HepG2 (cell line): ENCODE measurements around the gene SMARCB1.

Source experiments
- ATF7-NPFF ChIP-seq: sonication (generic); formaldehyde crosslinking; IDR thresholded peaks from 2 replicates; pipeline ENCODE4 v1.8.1; 2023; ENCODE audit warnings: mild to moderate bottlenecking, low read depth, missing genetic modification reagents, moderate library complexity
- POLR2AphosphoS5 ChIP-seq: IDR thresholded peaks from 2 replicates; pipeline ENCODE4 v1.6.1; 2012; ENCODE audit warnings: low read depth, low read length
- RFX1 ChIP-seq: fragments of 450-650 bp; IDR thresholded peaks from 2 replicates; pipeline ENCODE4 v1.6.1; 2017
- ZNF550 ChIP-seq: sonication (generic); formaldehyde crosslinking; IDR thresholded peaks from 2 replicates; pipeline ENCODE4 v1.4.0; 2020; ENCODE audit warnings: mild to moderate bottlenecking, missing genetic modification reagents, borderline replicate concordance
- ZNF792 ChIP-seq: IDR thresholded peaks from 2 replicates; pipeline ENCODE4 v1.6.1; 2016
- TF ChIP-seq, protein P1 (sequence below): sonication (generic); formaldehyde crosslinking; IDR thresholded peaks from 2 replicates; pipeline ENCODE4 v1.4.0; 2020; ENCODE audit warnings: missing genetic modification reagents
- TF ChIP-seq, protein P2 (sequence below): sonication (generic); formaldehyde crosslinking; IDR thresholded peaks from 2 replicates; pipeline ENCODE4 v1.5.0; 2020; ENCODE audit warnings: mild to moderate bottlenecking, missing genetic modification reagents, moderate library complexity

DNA sequence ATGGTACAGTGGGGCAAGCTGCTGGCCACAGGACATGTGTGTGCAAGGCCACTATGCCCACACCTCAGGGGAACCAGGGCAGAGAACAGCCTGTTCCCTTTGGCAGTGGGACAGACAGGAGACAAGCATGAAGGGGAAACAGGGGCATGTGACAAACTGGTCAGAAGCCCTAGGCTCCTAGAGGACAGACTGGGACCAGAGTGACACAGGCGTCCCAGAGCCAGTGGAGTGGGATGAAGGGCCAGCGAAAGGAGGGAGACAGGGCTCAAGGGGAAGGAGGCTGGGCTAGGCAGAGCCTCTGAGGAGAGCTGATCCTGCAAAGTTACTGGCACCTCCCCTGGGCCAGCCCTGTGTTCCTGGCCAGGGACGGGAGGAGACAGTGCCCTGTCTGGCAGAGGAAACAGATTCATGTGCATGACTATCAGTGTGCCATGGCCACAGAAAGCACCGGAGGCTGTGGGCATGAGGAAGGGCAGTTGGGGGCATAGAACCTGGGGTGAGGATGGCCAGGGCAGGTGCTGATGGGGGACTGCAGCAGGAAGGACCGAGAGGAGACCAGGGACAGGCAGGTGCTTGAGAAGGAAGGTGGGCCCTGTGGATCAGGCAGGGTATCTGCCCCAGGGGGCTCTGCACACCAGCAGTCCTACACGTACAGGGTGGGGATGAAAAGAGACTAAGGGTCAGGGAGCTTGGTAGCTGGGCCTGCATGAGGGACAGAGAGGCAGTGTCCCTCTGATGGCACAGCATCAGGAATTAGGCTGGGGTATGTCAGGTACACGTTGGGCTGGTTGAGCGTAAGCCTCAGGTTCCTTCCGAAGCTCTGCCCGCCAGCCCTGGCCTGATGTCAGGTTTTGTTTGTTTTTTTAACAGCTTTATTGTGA lies 42.3 kb downstream of the SMARCB1 start:
- TF ChIP-seq ATF7-NPFF (CRISPR knock-in tag) (no peak), RFX1 (no peak), POLR2AphosphoS5 (no peak), ZNF792 (no peak), ZNF550 (no peak)
- TF ChIP-seq, protein P1, sequence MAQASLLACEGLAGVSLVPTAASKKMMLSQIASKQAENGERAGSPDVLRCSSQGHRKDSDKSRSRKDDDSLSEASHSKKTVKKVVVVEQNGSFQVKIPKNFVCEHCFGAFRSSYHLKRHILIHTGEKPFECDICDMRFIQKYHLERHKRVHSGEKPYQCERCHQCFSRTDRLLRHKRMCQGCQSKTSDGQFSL (CRISPR knock-in tag): no peak
- TF ChIP-seq, protein P2, sequence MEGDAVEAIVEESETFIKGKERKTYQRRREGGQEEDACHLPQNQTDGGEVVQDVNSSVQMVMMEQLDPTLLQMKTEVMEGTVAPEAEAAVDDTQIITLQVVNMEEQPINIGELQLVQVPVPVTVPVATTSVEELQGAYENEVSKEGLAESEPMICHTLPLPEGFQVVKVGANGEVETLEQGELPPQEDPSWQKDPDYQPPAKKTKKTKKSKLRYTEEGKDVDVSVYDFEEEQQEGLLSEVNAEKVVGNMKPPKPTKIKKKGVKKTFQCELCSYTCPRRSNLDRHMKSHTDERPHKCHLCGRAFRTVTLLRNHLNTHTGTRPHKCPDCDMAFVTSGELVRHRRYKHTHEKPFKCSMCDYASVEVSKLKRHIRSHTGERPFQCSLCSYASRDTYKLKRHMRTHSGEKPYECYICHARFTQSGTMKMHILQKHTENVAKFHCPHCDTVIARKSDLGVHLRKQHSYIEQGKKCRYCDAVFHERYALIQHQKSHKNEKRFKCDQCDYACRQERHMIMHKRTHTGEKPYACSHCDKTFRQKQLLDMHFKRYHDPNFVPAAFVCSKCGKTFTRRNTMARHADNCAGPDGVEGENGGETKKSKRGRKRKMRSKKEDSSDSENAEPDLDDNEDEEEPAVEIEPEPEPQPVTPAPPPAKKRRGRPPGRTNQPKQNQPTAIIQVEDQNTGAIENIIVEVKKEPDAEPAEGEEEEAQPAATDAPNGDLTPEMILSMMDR: no peak
